DND-41 (cell line): Measurements from ENCODE around the gene ALPK3.

Experiments used
- ATAC-seq: fragments of 200-7000 bp; cut with Tn5 transposase; 3 replicates; pipeline ENCODE4 v1.9.1; 2021; ENCODE audit warnings: low read depth; ENCODE audit not compliant: insufficient read depth
- DNase-seq: peaks from one replicate; pipeline ENCODE4 v3.0.0-alpha.2; 2020
- H2AFZ ChIP-seq: 2 replicates; pipeline ENCODE4 v1.6.0; 2012; ENCODE audit warnings: low read depth, low read length
- H3K27ac ChIP-seq: 2 replicates; pipeline ENCODE4 v1.5.1; 2012; ENCODE audit warnings: low read length, inconsistent platforms
- H3K27me3 ChIP-seq: fragments of 200-600 bp; sonication (generic); 2 replicates; pipeline ENCODE4 v1.6.0; 2012; ENCODE audit warnings: low read length, mild to moderate bottlenecking, inconsistent platforms; ENCODE audit not compliant: insufficient read depth, poor library complexity
- H3K36me3 ChIP-seq: 2 replicates; pipeline ENCODE4 v1.5.1; 2012; ENCODE audit warnings: low read length, inconsistent platforms; ENCODE audit not compliant: insufficient read depth
- H3K4me1 ChIP-seq: 2 replicates; pipeline ENCODE4 v1.5.1; 2012; ENCODE audit warnings: mild to moderate bottlenecking, low read length; ENCODE audit not compliant: insufficient read depth
- H3K4me2 ChIP-seq: 2 replicates; pipeline ENCODE4 v1.6.0; 2012; ENCODE audit warnings: mild to moderate bottlenecking, moderate library complexity, low read length, inconsistent platforms; ENCODE audit not compliant: insufficient read depth
- H3K4me3 ChIP-seq, 2 experiments: fragments of 200-600 bp in 1 of 2; shearing (Covaris generic) in 1 of 2; 2 replicates each; pipeline ENCODE4 v1.5.1; 2012 to 2016; ENCODE audit warnings: inconsistent platforms in 2 of 2, low read length in 2 of 2, mild to moderate bottlenecking in 2 of 2, low read depth in 1 of 2, moderate library complexity in 1 of 2
- H3K79me2 ChIP-seq: 2 replicates; pipeline ENCODE4 v1.6.0; 2012; ENCODE audit warnings: low read length, inconsistent platforms; ENCODE audit not compliant: insufficient read depth
- H3K9ac ChIP-seq: 2 replicates; pipeline ENCODE4 v1.6.0; 2012; ENCODE audit warnings: low read depth, mild to moderate bottlenecking, inconsistent platforms, low read length, moderate library complexity
- H3K9me3 ChIP-seq: 2 replicates; pipeline ENCODE4 v1.5.1; 2012; ENCODE audit warnings: low read length, moderate library complexity, mild to moderate bottlenecking, inconsistent platforms; ENCODE audit not compliant: insufficient read depth, severe bottlenecking
- H4K20me1 ChIP-seq: 2 replicates; pipeline ENCODE4 v1.6.0; 2012; ENCODE audit warnings: low read length; ENCODE audit not compliant: insufficient read depth
- CTCF ChIP-seq: IDR thresholded peaks from 2 replicates; pipeline ENCODE4 v1.5.1; 2012; ENCODE audit warnings: borderline replicate concordance, low read length, moderate library complexity, mild to moderate bottlenecking; ENCODE audit not compliant: poor library complexity, severe bottlenecking; ENCODE audit errors: extremely low read depth
- EZH2 ChIP-seq: IDR thresholded peaks from 3 replicates; pipeline ENCODE4 v1.6.1; 2012; ENCODE audit warnings: borderline replicate concordance, low read depth, mild to moderate bottlenecking, moderate library complexity, low read length, inconsistent platforms; ENCODE audit not compliant: severe bottlenecking

The ALPK3 gene

DNA sequence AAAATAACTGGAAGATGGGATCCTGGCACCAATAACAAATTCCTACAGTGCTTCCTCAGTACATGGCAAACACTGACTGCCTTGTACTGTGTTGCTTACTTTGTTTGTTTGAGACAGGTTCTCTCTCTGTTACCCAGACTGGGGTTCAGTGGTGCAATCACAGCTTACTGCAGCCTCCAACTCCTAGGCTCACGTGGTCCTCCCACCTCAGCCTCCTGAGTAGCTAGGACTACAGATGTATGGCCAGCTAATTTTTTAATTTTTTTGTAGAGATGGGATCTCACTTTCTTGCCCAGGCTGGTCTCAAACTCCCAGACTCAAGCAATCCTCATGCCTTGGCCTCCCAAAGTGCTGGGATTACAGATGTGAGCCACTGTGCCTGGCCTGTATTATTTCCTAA is 3.7 kb upstream of the ALPK3 start:
- no peak for ATAC-seq
- no peak overlapping the region for H2AFZ ChIP-seq

GRCh38 chr15:84813931-84814330 is 3.2 kb upstream of the ALPK3 start:
- H4K20me1 ChIP-seq, result no peaks in the 10 kb centered on the region
- no peak for DNase-seq
- ATAC-seq, result no peak
- no peak overlapping the region for H3K4me2 ChIP-seq
- H3K27ac ChIP-seq, result no peak overlapping the region
- H3K9me3 ChIP-seq, result no peaks in the 10 kb centered on the region
- H2AFZ ChIP-seq, result no peak overlapping the region
- no peaks in the 10 kb centered on the region for H3K27me3 ChIP-seq
- TF ChIP-seq CTCF (no peak), EZH2 (no peak)
- H3K79me2 ChIP-seq, result no peaks in the 10 kb centered on the region
- no peak overlapping the region for H3K4me3 ChIP-seq
- H3K36me3 ChIP-seq, result no peaks in the 10 kb centered on the region
- H3K9ac ChIP-seq, result no peak overlapping the region
- H3K4me1 ChIP-seq, result peaks cover 6% of the 10 kb centered on the region

More for the DNA sequence above, 3.7 kb upstream of the ALPK3 start:
- Histone ChIP-seq H3K27me3 (no peaks in the 10 kb centered on the region), H3K79me2 (no peaks in the 10 kb centered on the region), H3K4me1 (peaks cover 6% of the 10 kb centered on the region), H3K4me2 (no peak overlapping the region), H3K9me3 (no peaks in the 10 kb centered on the region), H3K27ac (no peak overlapping the region), H3K9ac (no peak overlapping the region), H3K36me3 (no peaks in the 10 kb centered on the region), H3K4me3 (no peak overlapping the region), H4K20me1 (no peaks in the 10 kb centered on the region)
- TF ChIP-seq CTCF, result no peak
- no peak for TF ChIP-seq EZH2
- DNase-seq, result no peak

- H3K4me2 ChIP-seq, result no peak overlapping the region
- H4K20me1 ChIP-seq, result no peaks in the 10 kb centered on the region
- no peaks in the 10 kb centered on the region for H3K36me3 ChIP-seq
- ATAC-seq, result no peak
- H3K9me3 ChIP-seq, result no peaks in the 10 kb centered on the region
- no peak overlapping the region for H3K9ac ChIP-seq
- H3K79me2 ChIP-seq, result no peaks in the 10 kb centered on the region
- H3K4me1 ChIP-seq, result peaks cover 6% of the 10 kb centered on the region
- no peak for TF ChIP-seq CTCF
- TF ChIP-seq EZH2, result no peak
- no peak overlapping the region for H2AFZ ChIP-seq
- no peak for DNase-seq
- H3K27ac ChIP-seq, result no peak overlapping the region
- H3K27me3 ChIP-seq, result no peaks in the 10 kb centered on the region
- H3K4me3 ChIP-seq, result no peak overlapping the region
Observed at GRCh38 chr15:84814916-84815315, 2.2 kb upstream of the ALPK3 start.
